Measurements from ENCODE around the gene PNMT.
A peak's percentile ranks its signal among the peaks of the same experiment; 100 is the strongest.

Gene PNMT

DNA sequence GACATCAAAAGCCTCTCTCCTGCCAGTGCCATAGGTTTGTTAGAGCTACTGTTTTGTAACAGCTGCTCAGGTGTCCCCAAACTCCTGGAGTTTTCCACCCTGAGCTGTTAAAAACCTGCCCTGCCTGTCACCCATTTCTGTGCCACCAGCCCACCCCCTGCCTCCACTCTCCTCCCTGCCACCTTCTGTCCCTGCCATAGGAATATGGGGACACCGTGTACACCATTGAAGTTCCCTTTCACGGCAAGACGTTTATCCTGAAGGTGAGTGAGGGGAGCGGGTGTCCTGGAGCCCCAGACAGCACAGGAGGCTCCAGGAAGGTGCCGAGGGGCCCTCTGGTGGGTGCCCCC lies 8.3 kb upstream of the PNMT start:
- WGBS (ENCODE audit: extremely low coverage, insufficient coverage, low lambda C conversion rate) = no CpG with 5 or more reads among the region's 5 CpGs
- H3K4me1 ChIP-seq (ENCODE audit: control insufficient read depth, low read depth, low read length) = peaks cover 2% of the 10 kb centered on the region
- no peak overlapping the region for H2BK5ac ChIP-seq (ENCODE audit: low read length)
- H2BK120ac ChIP-seq (ENCODE audit: low read depth, low read length) = no peak overlapping the region
- no peak overlapping the region for H3K23ac ChIP-seq (ENCODE audit: low read length)
- no peak overlapping the region for H2BK15ac ChIP-seq (replicated peaks; ENCODE audit: low read depth)
- H3K9ac ChIP-seq (ENCODE audit: low read length) = no peak overlapping the region
- H3K27ac ChIP-seq (ENCODE audit: low read depth, low read length) = no peak overlapping the region
- H3K4me2 ChIP-seq (ENCODE audit: low read length) = no peak overlapping the region
- no peak overlapping the region for H3K18ac ChIP-seq (ENCODE audit: low read length)
- H3K36me3 ChIP-seq (ENCODE audit: control insufficient read depth, insufficient read depth, low read length) = no peaks in the 10 kb centered on the region
- DNase-seq = no peak
- no peak overlapping the region for H4K5ac ChIP-seq (ENCODE audit: low read length)
- H3K4ac ChIP-seq (ENCODE audit: low read depth, low read length) = no peak overlapping the region
- H2AK5ac ChIP-seq (ENCODE audit: low read length) = no peak overlapping the region
- no peaks in the 10 kb centered on the region for H3K27me3 ChIP-seq (ENCODE audit: insufficient read depth, low read length, poor library complexity)
- no peak overlapping the region for H3K4me3 ChIP-seq (ENCODE audit: low read length)
- no peak overlapping the region for H3K56ac ChIP-seq (ENCODE audit: low read length)
- no peaks in the 10 kb centered on the region for H3K79me1 ChIP-seq (ENCODE audit: low read length)
- H4K8ac ChIP-seq (ENCODE audit: low read depth, low read length) = no peak overlapping the region
- no peaks in the 10 kb centered on the region for H3K79me2 ChIP-seq (ENCODE audit: control insufficient read depth, insufficient read depth, low read length)

- Histone ChIP-seq H2BK120ac (ENCODE audit: low read depth, low read length) (no peak overlapping the region), H3K27me3 (ENCODE audit: insufficient read depth, low read length, poor library complexity) (no peaks in the 10 kb centered on the region), H3K9ac (ENCODE audit: low read length) (no peak overlapping the region), H3K4me3 (ENCODE audit: low read length) (no peak overlapping the region), H3K4me1 (ENCODE audit: control insufficient read depth, low read depth, low read length) (peaks cover 2% of the 10 kb centered on the region), H3K27ac (ENCODE audit: low read depth, low read length) (no peak overlapping the region), H3K4me2 (ENCODE audit: low read length) (no peak overlapping the region), H3K4ac (ENCODE audit: low read depth, low read length) (no peak overlapping the region), H2BK5ac (ENCODE audit: low read length) (no peak overlapping the region), H3K79me2 (ENCODE audit: control insufficient read depth, insufficient read depth, low read length) (no peaks in the 10 kb centered on the region), H4K5ac (ENCODE audit: low read length) (no peak overlapping the region), H3K56ac (ENCODE audit: low read length) (no peak overlapping the region), H3K18ac (ENCODE audit: low read length) (no peak overlapping the region), H3K79me1 (ENCODE audit: low read length) (no peaks in the 10 kb centered on the region), H4K8ac (ENCODE audit: low read depth, low read length) (no peak overlapping the region), H2AK5ac (ENCODE audit: low read length) (no peak overlapping the region), H3K23ac (ENCODE audit: low read length) (no peak overlapping the region), H2BK15ac (replicated peaks; ENCODE audit: low read depth) (no peak overlapping the region), H3K36me3 (ENCODE audit: control insufficient read depth, insufficient read depth, low read length) (no peaks in the 10 kb centered on the region)
- no CpG with 5 or more reads among the region's 35 CpGs for WGBS (ENCODE audit: extremely low coverage, insufficient coverage, low lambda C conversion rate)
- no peak for DNase-seq
Measured at GRCh38 chr17:39660397-39661385, 7.6 kb upstream of the PNMT start.

DNA sequence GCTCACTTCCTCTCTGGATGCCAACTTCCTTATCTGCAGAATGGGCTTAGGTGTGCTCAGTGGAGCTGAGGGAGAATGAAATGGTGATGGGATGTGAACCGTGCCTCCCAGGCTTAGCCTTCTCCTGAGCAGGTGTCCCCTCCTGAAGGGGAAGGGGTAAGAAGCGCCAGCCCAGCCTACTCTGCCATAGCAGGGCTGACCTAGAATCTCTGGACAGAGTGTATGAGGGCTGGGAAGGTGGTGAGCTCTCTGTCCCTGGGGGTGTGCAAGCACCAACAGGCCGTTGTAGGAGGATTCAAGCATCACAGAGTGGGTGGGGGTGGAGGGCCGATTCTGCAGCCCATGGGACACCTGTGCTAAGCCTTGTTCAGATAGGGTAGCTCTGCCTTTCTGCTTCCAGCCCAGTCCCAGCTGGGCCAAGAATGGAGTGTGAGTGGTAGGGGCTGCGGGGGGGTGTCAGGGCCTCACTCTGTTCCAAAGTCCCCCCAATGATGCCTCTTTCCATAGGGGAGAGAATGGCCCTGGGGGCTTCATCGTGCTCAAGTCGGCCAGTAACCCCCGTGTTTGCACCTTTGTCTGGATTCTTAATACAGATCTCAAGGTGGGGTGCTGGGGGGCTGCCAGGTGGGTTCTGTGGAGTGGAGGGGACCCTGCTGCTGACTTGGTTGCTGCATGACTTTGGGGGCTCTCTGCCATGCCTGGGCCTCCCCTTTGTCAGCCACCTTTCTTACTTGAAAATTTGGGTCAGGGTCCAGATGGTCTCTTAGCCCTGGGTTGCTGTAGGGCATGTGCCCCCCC lies 6.3 kb upstream of the PNMT start:
- no peak overlapping the region for H3K56ac ChIP-seq (ENCODE audit: low read length)
- no peak overlapping the region for H3K27ac ChIP-seq (ENCODE audit: low read depth, low read length)
- no peak overlapping the region for H4K8ac ChIP-seq (ENCODE audit: low read depth, low read length)
- no peak overlapping the region for H3K9ac ChIP-seq (ENCODE audit: low read length)
- no peak overlapping the region for H3K23ac ChIP-seq (ENCODE audit: low read length)
- no peaks in the 10 kb centered on the region for H3K27me3 ChIP-seq (ENCODE audit: insufficient read depth, low read length, poor library complexity)
- no peak overlapping the region for H3K18ac ChIP-seq (ENCODE audit: low read length)
- H2BK5ac ChIP-seq (ENCODE audit: low read length) = no peak overlapping the region
- WGBS (ENCODE audit: extremely low coverage, insufficient coverage, low lambda C conversion rate) = no CpG with 5 or more reads among the region's 8 CpGs
- no peak overlapping the region for H4K5ac ChIP-seq (ENCODE audit: low read length)
- H3K4me2 ChIP-seq (ENCODE audit: low read length) = no peak overlapping the region
- no peak overlapping the region for H2AK5ac ChIP-seq (ENCODE audit: low read length)
- H3K36me3 ChIP-seq (ENCODE audit: control insufficient read depth, insufficient read depth, low read length) = no peaks in the 10 kb centered on the region
- no peak overlapping the region for H2BK15ac ChIP-seq (replicated peaks; ENCODE audit: low read depth)
- H2BK120ac ChIP-seq (ENCODE audit: low read depth, low read length) = no peak overlapping the region
- no peaks in the 10 kb centered on the region for H3K79me1 ChIP-seq (ENCODE audit: low read length)
- peaks cover 2% of the 10 kb centered on the region for H3K4me1 ChIP-seq (ENCODE audit: control insufficient read depth, low read depth, low read length)
- no peaks in the 10 kb centered on the region for H3K79me2 ChIP-seq (ENCODE audit: control insufficient read depth, insufficient read depth, low read length)
- no peak overlapping the region for H3K4ac ChIP-seq (ENCODE audit: low read depth, low read length)
- no peak overlapping the region for H3K4me3 ChIP-seq (ENCODE audit: low read length)
- no peak for DNase-seq

GRCh38 chr17:39662551-39663339 lies 5.5 kb upstream of the PNMT start:
- H3K4me3 ChIP-seq (ENCODE audit: low read length) = no peak overlapping the region
- peaks cover 2% of the 10 kb centered on the region for H3K27me3 ChIP-seq (ENCODE audit: insufficient read depth, low read length, poor library complexity)
- peaks cover 2% of the 10 kb centered on the region for H3K4me1 ChIP-seq (ENCODE audit: control insufficient read depth, low read depth, low read length)
- no peak overlapping the region for H2BK15ac ChIP-seq (replicated peaks; ENCODE audit: low read depth)
- H2BK5ac ChIP-seq (ENCODE audit: low read length) = no peak overlapping the region
- H3K18ac ChIP-seq (ENCODE audit: low read length) = no peak overlapping the region
- no peaks in the 10 kb centered on the region for H3K36me3 ChIP-seq (ENCODE audit: control insufficient read depth, insufficient read depth, low read length)
- no peak overlapping the region for H3K23ac ChIP-seq (ENCODE audit: low read length)
- no peak overlapping the region for H3K4ac ChIP-seq (ENCODE audit: low read depth, low read length)
- H2AK5ac ChIP-seq (ENCODE audit: low read length) = no peak overlapping the region
- no CpG with 5 or more reads among the region's 22 CpGs for WGBS (ENCODE audit: extremely low coverage, insufficient coverage, low lambda C conversion rate)
- H2BK120ac ChIP-seq (ENCODE audit: low read depth, low read length) = no peak overlapping the region
- no peaks in the 10 kb centered on the region for H3K79me2 ChIP-seq (ENCODE audit: control insufficient read depth, insufficient read depth, low read length)
- no peak for DNase-seq
- no peak overlapping the region for H4K8ac ChIP-seq (ENCODE audit: low read depth, low read length)
- H3K56ac ChIP-seq (ENCODE audit: low read length) = no peak overlapping the region
- H4K5ac ChIP-seq (ENCODE audit: low read length) = no peak overlapping the region
- no peaks in the 10 kb centered on the region for H3K79me1 ChIP-seq (ENCODE audit: low read length)
- H3K9ac ChIP-seq (ENCODE audit: low read length) = no peak overlapping the region
- H3K4me2 ChIP-seq (ENCODE audit: low read length) = no peak overlapping the region
- no peak overlapping the region for H3K27ac ChIP-seq (ENCODE audit: low read depth, low read length)

GRCh38 chr17:39663340-39663687 lies 4.9 kb upstream of the PNMT start:
- Histone ChIP-seq H3K4ac (ENCODE audit: low read depth, low read length) (no peak overlapping the region), H4K5ac (ENCODE audit: low read length) (no peak overlapping the region), H3K18ac (ENCODE audit: low read length) (no peak overlapping the region), H3K23ac (ENCODE audit: low read length) (no peak overlapping the region), H3K4me2 (ENCODE audit: low read length) (no peak overlapping the region), H2BK5ac (ENCODE audit: low read length) (no peak overlapping the region), H3K36me3 (ENCODE audit: control insufficient read depth, insufficient read depth, low read length) (no peaks in the 10 kb centered on the region), H3K79me2 (ENCODE audit: control insufficient read depth, insufficient read depth, low read length) (no peaks in the 10 kb centered on the region), H3K79me1 (ENCODE audit: low read length) (no peaks in the 10 kb centered on the region), H3K9ac (ENCODE audit: low read length) (no peak overlapping the region), H3K4me3 (ENCODE audit: low read length) (no peak overlapping the region), H2BK15ac (replicated peaks; ENCODE audit: low read depth) (no peak overlapping the region), H3K27ac (ENCODE audit: low read depth, low read length) (no peak overlapping the region), H3K56ac (ENCODE audit: low read length) (no peak overlapping the region), H4K8ac (ENCODE audit: low read depth, low read length) (no peak overlapping the region), H2AK5ac (ENCODE audit: low read length) (no peak overlapping the region), H3K4me1 (ENCODE audit: control insufficient read depth, low read depth, low read length) (peaks cover 2% of the 10 kb centered on the region), H3K27me3 (ENCODE audit: insufficient read depth, low read length, poor library complexity) (peaks cover 2% of the 10 kb centered on the region), H2BK120ac (ENCODE audit: low read depth, low read length) (no peak overlapping the region)
- peak; percentile 31 for DNase-seq
- no CpG with 5 or more reads among the region's 4 CpGs for WGBS (ENCODE audit: extremely low coverage, insufficient coverage, low lambda C conversion rate)
